Effector memory CD4-positive, alpha-beta T cell (primary cell): ENCODE data around the gene FBLN2.
"Not testable (repeated sequence)": the region's sequence is repeated elsewhere in the genome, so short reads cannot be mapped to it uniquely, and the experiment has no call there.

ENCODE experiments used
- DNase-seq, 3 donors: peaks; one replicate each; pipeline ENCODE4 v3.0.0-alpha.2; 2020
- H3K27ac ChIP-seq: 2 replicates; pipeline ENCODE4 v1.7.0; 2013; ENCODE audit warnings: mild to moderate bottlenecking, low read length, moderate library complexity; ENCODE audit not compliant: insufficient read depth, poor library complexity, severe bottlenecking
- H3K27me3 ChIP-seq: replicated peaks from 2 replicates; pipeline ENCODE4 v1.7.0; 2013; ENCODE audit warnings: mild to moderate bottlenecking, low read length; ENCODE audit not compliant: insufficient read depth, control insufficient read depth, poor library complexity, severe bottlenecking
- H3K36me3 ChIP-seq: 2 replicates; pipeline ENCODE4 v1.7.0; 2013; ENCODE audit warnings: mild to moderate bottlenecking, low read length, moderate library complexity; ENCODE audit not compliant: control insufficient read depth, insufficient read depth
- H3K4me1 ChIP-seq: 2 replicates; pipeline ENCODE4 v1.7.0; 2013; ENCODE audit warnings: low read length, mild to moderate bottlenecking; ENCODE audit not compliant: control insufficient read depth, insufficient read depth, poor library complexity, severe bottlenecking
- H3K4me3 ChIP-seq: 2 replicates; pipeline ENCODE4 v1.7.0; 2013; ENCODE audit warnings: low read length, low read depth, mild to moderate bottlenecking; ENCODE audit not compliant: insufficient read depth, poor library complexity, severe bottlenecking
- H3K9me3 ChIP-seq: 2 replicates; pipeline ENCODE4 v1.7.0; 2013; ENCODE audit warnings: mild to moderate bottlenecking, low read length, moderate library complexity; ENCODE audit not compliant: control insufficient read depth

The FBLN2 gene

DNA sequence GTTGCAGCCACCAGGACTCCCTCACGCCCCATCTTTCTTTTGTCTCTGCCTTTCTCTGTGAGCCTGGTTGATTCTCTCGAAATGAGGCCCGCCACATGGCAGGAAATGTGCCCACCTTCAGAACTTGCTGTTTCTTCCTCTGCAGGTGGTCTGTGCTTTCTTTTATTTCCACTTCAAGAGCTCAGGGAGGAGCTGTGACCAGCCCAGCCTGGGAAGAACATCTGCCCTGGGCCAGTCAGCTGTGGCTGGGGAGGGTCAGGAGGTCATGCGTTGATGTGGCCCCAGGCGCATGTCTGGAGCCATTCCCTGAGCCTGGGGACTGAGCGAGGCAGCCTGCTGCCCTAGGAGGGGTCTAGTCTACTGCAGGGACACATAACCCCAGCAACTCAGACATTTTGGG is 8.0 kb downstream of the FBLN2 start:
- no peaks in the 10 kb centered on the region for H3K4me1 ChIP-seq
- H3K27me3 ChIP-seq = no peaks in the 10 kb centered on the region
- H3K36me3 ChIP-seq = no peaks in the 10 kb centered on the region
- no peak for DNase-seq
- H3K4me3 ChIP-seq = no peak overlapping the region
- no peak overlapping the region for H3K27ac ChIP-seq
- no peaks in the 10 kb centered on the region for H3K9me3 ChIP-seq

DNA sequence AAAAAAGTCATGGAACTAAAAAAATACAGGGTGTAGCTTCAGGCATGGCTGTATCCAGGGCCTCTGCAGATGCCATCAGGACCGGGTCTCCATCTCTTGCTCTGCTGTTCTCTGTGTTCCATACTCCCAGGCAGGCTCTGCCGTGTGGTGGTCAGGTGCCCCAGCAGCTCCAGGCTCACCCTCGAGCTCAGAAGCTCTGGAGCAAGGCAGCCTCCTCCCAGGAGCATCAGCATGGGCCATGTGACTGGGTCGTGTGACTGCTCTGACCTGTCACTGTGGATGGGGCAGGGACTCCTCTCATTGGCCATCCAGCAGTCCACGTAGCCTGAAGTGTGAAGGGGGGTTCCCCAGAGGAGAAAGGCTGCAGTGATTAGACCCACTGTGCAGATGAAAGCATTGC is 8.5 kb downstream of the FBLN2 start:
- Histone ChIP-seq H3K36me3 (no peaks in the 10 kb centered on the region), H3K9me3 (no peaks in the 10 kb centered on the region), H3K4me1 (no peaks in the 10 kb centered on the region), H3K4me3 (no peak overlapping the region), H3K27ac (no peak overlapping the region), H3K27me3 (no peaks in the 10 kb centered on the region)
- DNase-seq = no peak

GRCh38 chr3:13557926-13558325 is 9.0 kb downstream of the FBLN2 start:
- H3K36me3 ChIP-seq = no peaks in the 10 kb centered on the region
- no peak for DNase-seq
- H3K27ac ChIP-seq = no peak overlapping the region
- H3K4me3 ChIP-seq = no peak overlapping the region
- H3K27me3 ChIP-seq = no peaks in the 10 kb centered on the region
- H3K9me3 ChIP-seq = no peaks in the 10 kb centered on the region
- no peaks in the 10 kb centered on the region for H3K4me1 ChIP-seq

DNA sequence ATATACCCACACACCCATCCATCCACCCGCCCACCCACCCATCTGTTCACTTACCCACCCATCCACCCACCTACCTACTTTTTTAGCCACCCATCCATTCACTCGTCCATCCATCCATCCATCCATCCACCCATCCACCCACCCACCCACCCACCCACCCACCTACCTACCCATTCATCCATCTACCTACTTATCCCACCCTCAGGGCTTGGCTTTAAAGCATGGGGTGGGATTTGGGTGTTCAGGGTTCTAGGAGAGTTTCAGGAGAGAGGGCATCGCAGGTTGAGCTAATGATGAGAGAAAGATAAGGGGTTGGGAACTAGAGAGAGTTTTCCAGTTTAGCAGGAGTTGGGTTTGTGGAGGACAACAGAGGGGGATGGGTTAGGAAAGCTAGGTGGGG is 9.7 kb downstream of the FBLN2 start:
- Histone ChIP-seq H3K4me1 (no peaks in the 10 kb centered on the region), H3K36me3 (no peaks in the 10 kb centered on the region), H3K27ac (no peak overlapping the region), H3K4me3 (no peak overlapping the region), H3K27me3 (no peaks in the 10 kb centered on the region), H3K9me3 (no peaks in the 10 kb centered on the region)
- no peak for DNase-seq

GRCh38 chr3:13559764-13560525 is 11.0 kb downstream of the FBLN2 start:
- Histone ChIP-seq H3K9me3 (no peaks in the 10 kb centered on the region), H3K4me3 (no peak overlapping the region), H3K27me3 (no peaks in the 10 kb centered on the region), H3K36me3 (no peaks in the 10 kb centered on the region), H3K4me1 (no peaks in the 10 kb centered on the region), H3K27ac (no peak overlapping the region)
- DNase-seq = no peak

DNA sequence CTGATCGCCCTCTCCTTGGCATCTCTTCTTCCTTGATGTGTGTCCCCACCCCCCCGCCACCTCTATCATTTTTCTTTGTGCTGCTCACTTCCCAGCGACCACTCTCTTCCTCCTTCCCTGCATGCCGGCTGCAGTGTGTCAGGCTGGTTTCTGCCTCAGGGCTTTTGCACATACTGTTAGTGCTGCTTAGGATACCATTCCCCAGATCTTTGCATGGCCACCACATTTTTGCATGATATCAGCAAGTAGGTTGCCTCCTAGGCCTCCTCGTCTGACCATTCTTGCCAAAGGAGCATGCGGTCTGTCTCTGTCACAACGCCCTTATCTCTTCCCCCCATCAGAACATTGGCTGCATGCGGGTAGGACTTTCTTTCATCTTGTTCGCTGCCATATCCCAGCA is 12.5 kb downstream of the FBLN2 start:
- H3K36me3 ChIP-seq = no peaks in the 10 kb centered on the region
- no peaks in the 10 kb centered on the region for H3K27me3 ChIP-seq
- H3K4me3 ChIP-seq = no peak overlapping the region
- no peaks in the 10 kb centered on the region for H3K4me1 ChIP-seq
- no peaks in the 10 kb centered on the region for H3K9me3 ChIP-seq
- H3K27ac ChIP-seq = no peak overlapping the region
- DNase-seq = no peak

DNA sequence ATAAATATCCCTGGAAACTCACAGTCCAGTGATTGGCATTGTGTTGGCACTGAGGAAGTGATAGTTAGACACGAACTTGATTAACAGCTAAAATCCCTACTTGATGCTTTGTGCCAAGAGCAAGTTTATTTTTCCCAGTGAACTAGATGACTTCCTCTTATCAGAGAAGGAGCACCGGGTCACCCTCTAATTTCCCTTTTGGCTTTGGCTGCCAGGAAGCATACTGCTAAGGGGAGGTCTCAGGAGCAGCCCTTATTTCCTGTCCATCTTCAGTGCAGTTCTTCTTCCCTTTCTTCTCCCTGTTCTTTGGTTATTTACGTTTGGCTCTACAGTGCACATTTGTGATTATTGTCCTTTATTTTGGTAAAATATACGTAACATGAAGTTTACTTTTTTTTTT is 13.0 kb downstream of the FBLN2 start:
- H3K27me3 ChIP-seq = no peaks in the 10 kb centered on the region
- DNase-seq = no peak
- H3K27ac ChIP-seq = no peak overlapping the region

GRCh38 chr3:13562421-13562820 is 13.5 kb downstream of the FBLN2 start:
- not testable (repeated sequence) for H3K4me1 ChIP-seq, H3K9me3 ChIP-seq, H3K27me3 ChIP-seq, H3K4me3 ChIP-seq, H3K36me3 ChIP-seq, H3K27ac ChIP-seq, DNase-seq

More for the DNA sequence above, 13.0 kb downstream of the FBLN2 start:
- Histone ChIP-seq H3K4me1 (no peaks in the 10 kb centered on the region), H3K9me3 (no peaks in the 10 kb centered on the region), H3K4me3 (no peak overlapping the region), H3K36me3 (no peaks in the 10 kb centered on the region)

- Histone ChIP-seq H3K4me3 (no peak overlapping the region), H3K27ac (no peak overlapping the region), H3K27me3 (no peaks in the 10 kb centered on the region), H3K9me3 (no peaks in the 10 kb centered on the region), H3K4me1 (no peaks in the 10 kb centered on the region), H3K36me3 (no peaks in the 10 kb centered on the region)
- DNase-seq = no peak
These were observed 14.4 kb downstream of the FBLN2 start for GRCh38 chr3:13563321-13563720.

GRCh38 chr3:13563911-13564310 is 15.0 kb downstream of the FBLN2 start:
- no peak for DNase-seq
- Histone ChIP-seq H3K36me3 (no peaks in the 10 kb centered on the region), H3K27me3 (no peaks in the 10 kb centered on the region), H3K4me1 (no peaks in the 10 kb centered on the region), H3K27ac (no peak overlapping the region), H3K4me3 (no peak overlapping the region), H3K9me3 (no peaks in the 10 kb centered on the region)
